Sigmoid colon (tissue), 7 donors: ENCODE data around the gene GLTP. TPM values are rescaled to one million over a fixed set of nuclear protein-coding genes. Genes with fewer than 3 reads are reported as not detected.

Experiments
- DNase-seq: peaks from one replicate; pipeline ENCODE4 v3.0.0-alpha.2; 2019
- H3K27ac ChIP-seq, 4 donors: fragments of 200-600 bp; sonication (generic); one replicate each; pipeline ENCODE4 v1.5.1; 2016 to 2019; ENCODE audit warnings: mild to moderate bottlenecking in 1 of 4
- H3K27me3 ChIP-seq, 3 donors: fragments of 200-600 bp; sonication (generic); one replicate each; pipeline ENCODE4 v1.5.1; 2019; ENCODE audit warnings: mild to moderate bottlenecking in 1 of 3
- H3K36me3 ChIP-seq, 4 donors: fragments of 200-600 bp; sonication (generic); one replicate each; pipeline ENCODE4 v1.5.1; 2016 to 2019
- H3K4me1 ChIP-seq, 4 donors: fragments of 200-600 bp; sonication (generic); one replicate each; pipeline ENCODE4 v1.5.1; 2017 to 2019
- H3K4me3 ChIP-seq, 4 donors: fragments of 200-600 bp; sonication (generic); one replicate each; pipeline ENCODE4 v1.5.1; 2017 to 2019; ENCODE audit warnings: mild to moderate bottlenecking in 2 of 4, moderate library complexity in 1 of 4
- H3K9me3 ChIP-seq, 4 donors: fragments of 200-600 bp in 3 of 4; sonication (generic) in 3 of 4; one replicate each; pipeline versions ENCODE4 v1.5.1 to v1.6.1; 2013 to 2019
- EP300 ChIP-seq, 4 donors: sonication (generic); formaldehyde crosslinking; IDR thresholded peaks; one replicate each; pipeline ENCODE4 v1.6.1; 2017; ENCODE audit warnings: antibody characterized with exemption in 4 of 4
- POLR2A ChIP-seq, 2 donors: fragments of 450-650 bp; IDR thresholded peaks; one replicate each; pipeline ENCODE4 v1.6.1; 2016; ENCODE audit warnings: antibody characterized with exemption in 2 of 2, mild to moderate bottlenecking in 2 of 2, moderate library complexity in 2 of 2
- POLR2AphosphoS5 ChIP-seq, 4 donors: sonication (generic); formaldehyde crosslinking; IDR thresholded peaks; one replicate each; pipeline ENCODE4 v1.6.1; 2017; ENCODE audit warnings: antibody characterized with exemption in 4 of 4
- WGBS, 2 donors: extraction: QIAGEN DNeasy Blood & Tissue Kit; methylation state at CpG; one replicate each; pipeline ENCODE4 v1.1.7; 2013; 5-methylcytosine and 5-hydroxymethylcytosine counted together
- intact Hi-C: fragments of 100-400 bp; cut with DNase I; formaldehyde crosslinking; loops from one replicate; pipeline ENCODE4 v1.15.1; 2023
- polyA plus RNA-seq, 3 donors: library from polyadenylated mRNA; stranded (reverse); fragments of 200-250 nt; gene quantifications; one replicate each; pipeline ENCODE4 v1.2.3, GENCODE V29; 2013
- total RNA-seq, 4 donors: library from RNA; depleted of rRNA; stranded (reverse); fragments of >200 nt; gene quantifications; one replicate each; pipeline ENCODE4 v1.1.0, GENCODE V29; 2016
- TF ChIP-seq, protein P1 (sequence below), 4 experiments: fragments of 450-650 bp in 3 of 4; fragments of 200-600 bp in 1 of 4; IDR thresholded peaks; one replicate each; pipeline ENCODE4 v1.5.1; 2016 to 2019; ENCODE audit warnings: antibody characterized with exemption in 4 of 4, mild to moderate bottlenecking in 3 of 4, moderate library complexity in 2 of 4
- donor health status: healthy with polysubstance abuse.
- donor health status: Bipolar disorder and iron deficiency.
- donor health status: healthy.

The GLTP gene
- total and polyA plus RNA-seq, 7 donors, result 33.5 to 105 (median 45.3) TPM

DNA sequence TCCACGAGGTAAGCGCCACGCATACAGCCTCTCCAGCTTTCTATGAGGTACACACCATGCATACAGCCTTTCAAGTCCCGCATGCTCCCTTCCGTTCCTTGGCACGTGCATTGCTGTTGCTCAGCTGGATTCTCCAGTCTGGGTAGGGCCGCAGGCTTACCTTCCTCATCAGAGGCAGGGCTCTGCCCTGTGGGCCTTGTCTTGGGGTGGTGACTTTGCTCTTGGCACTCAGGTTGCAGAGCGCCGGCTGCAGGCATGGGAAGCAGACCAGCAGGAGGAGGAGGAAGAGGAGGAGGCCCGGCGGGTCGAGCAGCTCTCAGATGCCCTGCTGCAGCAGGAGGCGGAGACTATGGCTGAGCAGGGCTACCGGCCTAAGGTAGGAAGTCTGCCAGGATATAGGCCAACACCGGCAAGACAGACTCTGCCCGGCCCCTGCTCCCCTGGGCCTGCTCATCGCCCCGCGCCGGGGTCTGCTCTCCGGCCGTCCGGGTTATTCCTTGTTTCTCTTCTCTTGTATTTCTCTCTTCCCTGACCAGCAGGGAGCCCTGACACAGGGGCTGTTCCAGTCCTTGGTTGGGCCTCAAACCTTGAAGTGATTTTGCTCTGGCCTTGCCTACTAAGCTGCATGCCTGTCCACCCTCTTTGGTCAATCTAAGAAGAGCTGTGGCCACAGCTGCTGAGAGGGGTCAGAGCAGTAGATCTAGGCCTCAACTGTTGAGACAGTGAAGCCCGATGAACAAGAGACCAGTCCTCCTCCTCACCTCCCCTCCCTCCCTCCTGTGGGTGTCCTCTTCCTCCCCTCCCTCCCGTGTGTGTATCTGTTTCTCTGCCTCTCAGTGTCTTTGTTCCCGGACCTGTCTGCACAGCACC is 35.1 kb upstream of the GLTP start:
- TF ChIP-seq, protein P1, sequence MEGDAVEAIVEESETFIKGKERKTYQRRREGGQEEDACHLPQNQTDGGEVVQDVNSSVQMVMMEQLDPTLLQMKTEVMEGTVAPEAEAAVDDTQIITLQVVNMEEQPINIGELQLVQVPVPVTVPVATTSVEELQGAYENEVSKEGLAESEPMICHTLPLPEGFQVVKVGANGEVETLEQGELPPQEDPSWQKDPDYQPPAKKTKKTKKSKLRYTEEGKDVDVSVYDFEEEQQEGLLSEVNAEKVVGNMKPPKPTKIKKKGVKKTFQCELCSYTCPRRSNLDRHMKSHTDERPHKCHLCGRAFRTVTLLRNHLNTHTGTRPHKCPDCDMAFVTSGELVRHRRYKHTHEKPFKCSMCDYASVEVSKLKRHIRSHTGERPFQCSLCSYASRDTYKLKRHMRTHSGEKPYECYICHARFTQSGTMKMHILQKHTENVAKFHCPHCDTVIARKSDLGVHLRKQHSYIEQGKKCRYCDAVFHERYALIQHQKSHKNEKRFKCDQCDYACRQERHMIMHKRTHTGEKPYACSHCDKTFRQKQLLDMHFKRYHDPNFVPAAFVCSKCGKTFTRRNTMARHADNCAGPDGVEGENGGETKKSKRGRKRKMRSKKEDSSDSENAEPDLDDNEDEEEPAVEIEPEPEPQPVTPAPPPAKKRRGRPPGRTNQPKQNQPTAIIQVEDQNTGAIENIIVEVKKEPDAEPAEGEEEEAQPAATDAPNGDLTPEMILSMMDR (IDR thresholded peaks at IDR 0.05), result no peak
- TF ChIP-seq POLR2AphosphoS5 (IDR thresholded peaks at IDR 0.05), result no peak
- TF ChIP-seq POLR2A (IDR thresholded peaks at IDR 0.05), result no peak
- no peak for TF ChIP-seq EP300 (IDR thresholded peaks at IDR 0.05)
- H3K27me3 ChIP-seq, result no peaks in the 10 kb centered on the region
- 88 to 91% methylated on average over 26 of the region's 26 CpGs for WGBS, 2 donors
- intact Hi-C loops, result no loop called here
- no peak for DNase-seq
- no peak overlapping the region for H3K4me3 ChIP-seq
- H3K4me1 ChIP-seq, result no peaks in the 10 kb centered on the region
- H3K9me3 ChIP-seq, result no peaks in the 10 kb centered on the region
- no peak overlapping the region for H3K27ac ChIP-seq
- peaks cover 25 to 98% (median 46%) of the 10 kb centered on the region in 4 donors for H3K36me3 ChIP-seq

GRCh38 chr12:109914461-109914860 is 34.1 kb upstream of the GLTP start:
- Histone ChIP-seq H3K27me3 (no peaks in the 10 kb centered on the region), H3K27ac (no peak overlapping the region), H3K9me3 (no peaks in the 10 kb centered on the region), H3K36me3 (peaks cover 25 to 98% (median 48%) of the 10 kb centered on the region in 4 donors), H3K4me1 (no peaks in the 10 kb centered on the region), H3K4me3 (no peak overlapping the region)
- WGBS, 2 donors, result 93 to 94% methylated on average over 16 of the region's 16 CpGs
- DNase-seq, result no peak
- no peak for TF ChIP-seq EP300 (IDR thresholded peaks at IDR 0.05)
- TF ChIP-seq POLR2AphosphoS5 (IDR thresholded peaks at IDR 0.05), result no peak
- no peak for TF ChIP-seq POLR2A (IDR thresholded peaks at IDR 0.05)
- intact Hi-C loops, result no loop called here

DNA sequence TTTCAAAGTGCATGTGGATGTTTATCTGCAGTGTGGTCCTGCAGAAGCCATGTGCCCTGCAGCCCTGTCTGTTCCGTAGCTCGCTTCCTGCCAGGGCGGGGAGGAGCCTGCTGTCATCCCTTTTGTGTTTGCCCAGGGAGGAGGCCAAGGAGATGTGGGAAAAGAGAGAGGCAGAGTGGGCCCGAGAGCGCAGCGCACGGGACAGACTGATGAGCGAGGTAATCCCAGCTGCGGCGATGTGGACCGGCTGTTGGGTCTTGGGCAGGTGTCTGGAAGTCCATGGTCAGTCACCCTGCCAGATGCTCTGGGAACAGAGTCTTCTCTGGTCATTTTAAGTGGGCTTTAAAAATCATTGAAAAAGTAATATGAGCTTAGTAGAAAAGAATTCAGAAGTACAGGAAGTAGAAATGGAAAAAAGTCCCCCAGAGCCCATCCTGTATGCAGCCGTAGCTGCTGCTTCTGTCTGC is 32.5 kb upstream of the GLTP start:
- DNase-seq, result no peak
- no peaks in the 10 kb centered on the region for H3K4me1 ChIP-seq
- no peak for TF ChIP-seq EP300 (IDR thresholded peaks at IDR 0.05)
- TF ChIP-seq POLR2A (IDR thresholded peaks at IDR 0.05), result no peak
- no peak for TF ChIP-seq POLR2AphosphoS5 (IDR thresholded peaks at IDR 0.05)
- TF ChIP-seq, protein P1 (IDR thresholded peaks at IDR 0.05), result no peak
- 85 to 90% methylated on average over 12 of the region's 12 CpGs for WGBS, 2 donors
- H3K4me3 ChIP-seq, result no peak overlapping the region
- H3K27me3 ChIP-seq, result no peaks in the 10 kb centered on the region
- intact Hi-C loops, result no loop called here
- peaks cover 27 to 99% (median 52%) of the 10 kb centered on the region in 4 donors for H3K36me3 ChIP-seq
- H3K27ac ChIP-seq, result peak overlapping the region in 1 of 4 donors; percentile 9
- H3K9me3 ChIP-seq, result no peaks in the 10 kb centered on the region

DNA sequence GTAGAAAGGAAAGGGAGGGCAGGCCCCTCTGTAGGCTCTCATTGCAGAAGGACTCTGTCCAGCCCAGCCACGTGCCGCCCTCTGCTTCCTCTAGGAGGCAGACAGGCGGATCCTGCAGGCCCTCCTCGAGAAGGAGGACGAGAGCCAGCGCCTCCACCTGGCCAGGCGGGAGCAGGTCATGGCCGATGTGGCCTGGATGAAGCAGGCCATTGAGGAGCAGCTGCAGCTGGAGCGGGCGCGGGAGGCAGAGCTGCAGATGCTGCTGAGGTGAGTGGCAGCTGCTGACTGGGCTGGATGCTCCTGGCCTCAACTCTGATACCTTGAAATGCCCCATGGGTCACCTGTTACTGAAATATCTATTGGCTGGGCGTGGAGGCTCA is 30.6 kb upstream of the GLTP start:
- Histone ChIP-seq H3K4me1 (no peaks in the 10 kb centered on the region), H3K4me3 (no peak overlapping the region), H3K27ac (no peak overlapping the region), H3K9me3 (no peaks in the 10 kb centered on the region), H3K27me3 (no peaks in the 10 kb centered on the region), H3K36me3 (peaks cover 40 to 99% (median 54%) of the 10 kb centered on the region in 4 donors)
- no peak for DNase-seq
- intact Hi-C loops, result no loop called here
- WGBS, 2 donors, result 83 to 84% methylated on average over 12 of the region's 12 CpGs
- TF ChIP-seq, protein P1 (IDR thresholded peaks at IDR 0.05), result no peak
- TF ChIP-seq POLR2A (IDR thresholded peaks at IDR 0.05) (no peak), EP300 (IDR thresholded peaks at IDR 0.05) (no peak), POLR2AphosphoS5 (IDR thresholded peaks at IDR 0.05) (no peak)

- Histone ChIP-seq H3K4me1 (no peaks in the 10 kb centered on the region), H3K9me3 (no peaks in the 10 kb centered on the region), H3K4me3 (no peak overlapping the region), H3K27me3 (no peaks in the 10 kb centered on the region), H3K27ac (no peak overlapping the region), H3K36me3 (peaks cover 40 to 99% (median 54%) of the 10 kb centered on the region in 4 donors)
- 89 to 90% methylated on average over 8 of the region's 8 CpGs for WGBS, 2 donors
- no peak for TF ChIP-seq POLR2A (IDR thresholded peaks at IDR 0.05)
- TF ChIP-seq, protein P1 (IDR thresholded peaks at IDR 0.05), result no peak
- TF ChIP-seq POLR2AphosphoS5 (IDR thresholded peaks at IDR 0.05), result no peak
- no peak for TF ChIP-seq EP300 (IDR thresholded peaks at IDR 0.05)
- no peak for DNase-seq
- intact Hi-C loops, result no loop called here
Measured at GRCh38 chr12:109910254-109910968, 30.1 kb upstream of the GLTP start.
